Non-pigmented ciliary epithelial cell (primary cell): ENCODE measurements around the gene TSPAN5.
"Not testable (repeated sequence)": the region's sequence is repeated elsewhere in the genome, so short reads cannot be mapped to it uniquely, and the experiment has no call there.

Experiments used
- DNase-seq: peaks from one replicate; pipeline ENCODE4 v3.0.0-alpha.2; 2010; ENCODE audit warnings: low read depth

The TSPAN5 gene

DNA sequence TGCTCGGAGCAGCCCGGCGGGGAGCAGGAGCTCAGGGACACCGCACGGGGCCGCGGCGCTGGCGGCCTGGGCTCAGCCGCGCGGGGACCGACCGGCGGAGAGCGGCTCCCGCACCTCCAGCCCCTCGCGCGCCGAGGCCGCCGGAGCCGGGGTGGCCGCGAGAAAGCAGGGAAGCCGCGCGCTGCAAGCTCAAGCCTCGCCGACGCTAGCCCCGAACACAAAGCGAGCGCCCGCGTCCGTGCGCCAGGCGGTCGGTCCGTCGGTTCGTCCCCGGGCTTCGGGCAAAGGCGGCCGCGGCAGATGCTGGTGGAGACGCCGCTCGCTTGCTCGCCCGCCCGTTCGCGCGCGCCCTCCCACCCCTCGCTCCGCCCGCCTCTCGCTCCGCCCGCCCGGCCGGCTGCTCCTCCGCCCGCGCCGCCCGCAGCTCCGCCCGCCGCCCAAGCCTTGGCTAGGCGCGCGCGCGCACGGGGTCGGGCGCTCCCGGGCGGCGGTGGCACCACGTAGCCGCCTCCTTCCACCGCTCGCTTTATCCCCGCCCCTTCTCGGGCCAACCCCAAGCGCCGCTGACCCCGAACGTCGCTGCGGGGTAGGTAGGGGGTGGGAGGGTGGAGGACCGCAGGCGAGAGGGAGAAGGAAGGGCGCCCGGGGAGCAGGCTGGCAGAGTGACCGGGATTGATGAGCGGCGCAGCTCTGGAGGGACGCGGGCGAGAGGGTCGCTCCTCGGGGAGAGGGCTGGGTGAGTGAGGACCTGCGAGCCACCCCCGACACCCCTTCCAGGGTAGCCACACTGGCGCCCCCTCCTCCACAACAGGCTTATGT is at the start of gene TSPAN5:
Gene TSPAN5, minus strand, starts transcription at position 325 of the 819 bp plus-strand sequence.
- no peak for DNase-seq

DNA sequence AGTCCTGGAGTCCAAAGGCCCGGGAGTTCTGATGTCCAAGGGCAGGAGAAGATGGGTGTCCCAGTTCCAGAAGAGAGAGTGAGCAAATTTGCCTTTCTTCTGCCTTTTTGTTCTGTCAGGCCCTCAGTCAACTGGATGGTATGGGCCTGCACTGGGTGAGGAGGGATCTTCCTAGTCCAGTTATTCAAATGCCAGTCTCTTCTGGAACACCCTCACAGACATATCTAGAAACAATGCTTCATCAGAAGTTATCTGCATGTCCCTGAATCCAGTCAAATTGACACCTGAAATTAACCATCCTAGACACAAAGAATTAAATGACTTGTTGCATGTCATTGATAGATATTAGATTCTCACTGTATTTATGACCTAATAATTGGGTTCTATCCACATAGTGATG is 48.5 kb upstream of the TSPAN5 start:
- DNase-seq, result no peak

DNA sequence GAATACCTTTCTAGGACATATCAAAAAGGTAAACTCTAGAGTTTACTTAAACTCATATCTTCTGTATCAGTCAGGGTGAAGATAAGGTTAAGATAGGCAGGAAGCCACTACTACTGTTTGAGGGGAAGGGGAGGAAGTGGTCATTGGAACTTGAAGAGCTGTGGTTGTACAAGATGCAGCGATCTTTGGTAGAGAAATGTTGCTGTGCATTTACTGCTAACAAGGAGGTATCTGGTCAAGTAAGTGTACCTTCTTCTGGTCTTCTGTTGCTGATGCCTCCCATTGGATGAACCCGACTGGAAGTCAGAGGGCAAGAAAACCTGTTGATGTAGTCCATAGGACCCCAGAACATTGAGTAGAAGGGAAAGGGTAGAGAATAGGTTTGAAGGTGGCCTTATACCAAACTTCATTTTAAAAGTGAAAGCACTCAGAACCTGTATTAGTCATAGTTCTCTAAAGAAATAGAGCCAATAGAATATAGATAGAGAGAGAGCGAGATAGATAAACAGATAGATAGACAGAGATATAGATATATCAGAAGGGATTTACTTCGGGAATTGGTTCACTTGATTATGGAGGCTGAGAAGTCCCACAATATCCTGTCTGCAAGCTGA is 47.9 kb upstream of the TSPAN5 start:
- no peak for DNase-seq

DNA sequence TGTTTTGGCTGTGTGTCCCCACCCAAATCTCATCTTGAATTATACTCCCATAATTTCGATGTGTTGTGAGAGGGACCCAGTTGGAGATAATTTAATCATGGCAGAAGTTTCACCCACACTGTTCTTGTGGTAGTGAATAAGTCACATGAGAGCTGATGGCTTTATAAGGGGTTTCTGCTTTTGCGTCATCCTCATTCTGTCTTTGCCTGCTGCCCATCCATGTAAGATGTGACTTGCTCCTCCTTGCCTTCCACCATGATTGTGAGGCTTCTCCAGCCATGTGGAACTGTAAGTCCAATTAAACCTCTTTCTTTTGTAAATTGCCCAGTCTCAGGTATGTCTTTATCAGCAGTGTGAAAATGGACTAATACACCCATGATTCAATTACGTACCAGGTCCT is 47.2 kb upstream of the TSPAN5 start:
- DNase-seq, result not testable (repeated sequence)

DNA sequence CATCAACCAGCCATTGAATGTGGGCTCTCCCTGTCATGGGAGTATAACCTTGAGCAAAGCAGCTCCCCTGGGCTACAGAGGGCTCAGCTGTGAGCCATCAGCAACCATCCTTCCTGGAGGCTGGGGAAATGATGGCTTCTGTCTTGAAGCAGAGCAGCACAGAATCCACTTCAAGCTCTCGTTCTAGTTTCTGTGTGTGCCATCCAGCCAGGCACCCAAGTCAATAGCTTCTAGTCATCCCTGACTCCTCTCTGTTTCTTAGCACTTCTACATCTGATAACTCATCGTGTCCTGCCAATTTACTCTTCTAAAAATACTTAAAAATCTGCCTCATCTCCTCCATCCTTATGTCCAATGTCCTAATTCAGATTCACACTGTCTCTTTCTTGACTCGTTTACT is 42.2 kb upstream of the TSPAN5 start:
- DNase-seq, result no peak

DNA sequence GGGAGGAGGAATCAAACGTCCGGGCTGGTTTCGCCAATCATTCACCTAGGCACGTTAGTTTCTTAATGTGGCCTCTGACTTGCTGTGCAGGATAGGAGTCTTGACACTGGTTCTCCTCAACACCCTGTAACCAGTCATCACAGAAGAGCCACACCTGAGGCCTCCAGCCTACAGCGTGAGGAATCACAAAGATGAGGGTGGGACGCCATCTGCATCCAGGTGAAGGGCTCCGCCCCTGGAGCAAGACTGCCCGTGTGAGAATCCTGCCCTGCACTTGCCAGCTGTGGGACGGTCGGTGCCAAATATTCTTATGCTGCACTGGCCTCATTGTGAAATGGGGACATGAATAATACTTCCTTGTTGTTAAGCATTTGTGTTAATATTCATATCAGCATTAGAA is 35.7 kb upstream of the TSPAN5 start:
- DNase-seq, result no peak

DNA sequence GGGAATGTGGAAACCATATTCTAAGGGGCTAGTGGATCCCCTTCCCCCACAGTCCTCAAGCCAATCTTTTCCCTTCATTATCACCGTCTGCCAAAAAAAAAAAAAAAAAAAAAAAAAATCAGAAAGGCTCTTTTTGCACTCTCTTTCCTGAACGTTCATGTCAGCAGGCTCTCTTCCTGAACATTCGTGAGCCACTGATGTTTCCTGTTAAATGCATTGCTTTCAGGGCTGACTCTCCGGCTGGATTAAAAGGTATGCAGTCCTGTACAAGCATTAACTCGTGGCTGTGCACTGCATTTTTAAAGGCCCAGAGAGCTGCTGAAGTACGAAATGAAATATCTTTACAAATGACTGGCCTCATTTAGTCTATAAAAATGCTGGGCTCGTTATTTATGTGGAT is 34.0 kb upstream of the TSPAN5 start:
- DNase-seq, result no peak

DNA sequence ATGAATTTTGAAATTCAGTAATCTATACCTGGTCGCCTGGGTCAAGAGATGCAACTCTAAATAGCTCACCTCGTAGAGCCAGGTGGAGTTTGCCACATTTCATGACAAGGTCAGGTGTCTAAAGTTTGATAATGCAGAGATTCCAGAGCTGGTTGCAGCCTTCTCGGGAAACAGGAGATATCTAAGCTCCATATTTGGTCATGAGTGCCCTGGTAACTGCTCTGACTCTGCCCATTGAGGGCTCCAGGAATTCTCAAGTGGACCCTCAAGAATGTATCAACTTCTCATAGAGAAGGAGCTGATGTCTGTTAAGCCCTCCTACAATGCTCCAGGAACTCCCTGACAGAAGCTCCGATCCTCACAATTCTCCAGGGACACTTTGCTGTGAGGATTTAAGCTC is 33.2 kb upstream of the TSPAN5 start:
- no peak for DNase-seq

DNA sequence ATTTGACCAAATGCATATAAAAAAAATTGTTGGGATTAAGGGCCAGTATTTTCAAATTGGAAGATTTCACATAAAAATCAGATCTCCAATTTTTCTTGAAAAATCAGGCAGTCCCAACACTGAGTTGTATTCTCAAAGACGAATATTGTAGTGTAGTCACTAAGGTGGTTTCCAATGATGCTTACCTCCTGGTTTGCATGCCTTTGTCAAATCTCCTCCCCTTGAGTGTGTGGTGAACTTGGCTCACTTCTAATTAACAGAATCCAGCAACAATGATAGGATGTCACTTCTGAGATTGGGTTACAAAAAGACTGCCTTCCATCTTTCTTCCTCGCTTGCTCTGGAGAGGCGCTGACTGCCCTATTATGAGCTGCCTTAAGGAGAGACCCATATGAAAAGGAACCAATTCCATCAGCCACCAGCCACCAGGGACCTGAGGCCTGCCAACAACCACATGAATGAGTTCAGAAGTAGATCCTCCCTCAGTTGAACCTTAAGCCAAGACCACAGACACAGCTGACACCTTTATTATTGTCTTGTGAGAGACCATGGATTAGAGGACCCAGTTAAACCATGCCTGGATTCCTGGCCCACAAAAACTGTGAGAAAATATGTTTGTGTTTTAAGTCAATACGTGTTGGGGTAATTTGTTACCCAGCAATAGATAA is 31.2 kb upstream of the TSPAN5 start:
- no peak for DNase-seq

DNA sequence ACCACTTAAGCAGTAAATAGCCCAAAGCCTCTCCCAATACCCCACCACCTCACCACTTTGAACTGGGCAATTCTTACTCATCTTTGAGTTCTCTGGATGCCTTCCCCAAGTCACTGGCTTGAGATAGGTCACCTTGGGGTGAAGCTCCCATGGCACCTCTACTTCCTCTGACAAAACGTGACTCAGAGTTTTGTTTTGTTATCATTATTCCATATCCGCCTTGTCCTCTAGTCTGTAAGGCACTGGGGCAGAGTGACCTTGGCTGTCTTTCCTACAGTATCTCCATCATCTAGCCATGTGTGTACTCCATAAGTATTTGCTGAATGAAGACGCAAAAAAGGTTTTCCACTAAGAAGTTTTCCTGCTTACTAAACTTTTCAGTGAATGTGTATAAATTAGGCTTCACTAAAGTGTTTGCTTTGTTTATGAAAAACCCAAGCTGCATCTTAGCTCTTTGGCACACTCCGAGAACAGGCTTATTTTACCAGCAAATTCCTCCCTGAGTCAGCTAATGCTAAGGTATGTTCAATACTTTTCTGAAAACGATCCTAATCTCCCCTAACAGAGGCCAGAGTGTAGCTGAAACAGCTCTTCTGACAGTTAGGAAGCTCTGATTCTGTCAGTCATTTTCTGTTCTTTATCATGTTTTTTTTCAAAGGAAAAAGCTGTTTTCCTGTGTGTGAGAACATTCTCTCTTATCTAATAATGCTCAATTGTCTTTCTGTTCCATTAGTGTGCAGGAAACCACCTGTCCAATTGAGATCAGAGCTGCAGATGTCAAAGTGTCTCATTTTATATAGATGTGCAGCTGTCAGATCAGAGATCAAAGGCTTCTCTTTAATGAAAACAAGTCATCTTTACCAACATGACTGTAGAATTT is 30.2 kb upstream of the TSPAN5 start:
- peak; percentile 22 for DNase-seq

DNA sequence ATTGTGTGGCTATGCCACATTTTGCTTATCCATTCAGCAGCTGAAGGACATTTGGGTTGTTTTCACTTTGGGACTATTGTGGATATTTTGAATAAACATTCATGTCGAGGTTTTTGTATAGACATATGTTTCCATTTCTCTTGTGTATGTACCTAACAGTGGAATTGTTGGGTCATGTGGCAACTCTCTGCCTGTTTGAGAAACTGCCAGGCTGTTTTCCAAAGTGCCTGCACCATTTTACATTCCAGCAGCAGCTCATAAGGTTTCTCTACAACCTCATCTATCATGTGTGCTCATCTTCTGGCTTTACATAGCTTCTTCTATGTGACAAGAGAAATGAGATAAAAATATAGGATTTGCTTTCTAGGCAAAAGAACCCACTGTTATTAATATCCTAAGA is 29.5 kb upstream of the TSPAN5 start:
- no peak for DNase-seq

DNA sequence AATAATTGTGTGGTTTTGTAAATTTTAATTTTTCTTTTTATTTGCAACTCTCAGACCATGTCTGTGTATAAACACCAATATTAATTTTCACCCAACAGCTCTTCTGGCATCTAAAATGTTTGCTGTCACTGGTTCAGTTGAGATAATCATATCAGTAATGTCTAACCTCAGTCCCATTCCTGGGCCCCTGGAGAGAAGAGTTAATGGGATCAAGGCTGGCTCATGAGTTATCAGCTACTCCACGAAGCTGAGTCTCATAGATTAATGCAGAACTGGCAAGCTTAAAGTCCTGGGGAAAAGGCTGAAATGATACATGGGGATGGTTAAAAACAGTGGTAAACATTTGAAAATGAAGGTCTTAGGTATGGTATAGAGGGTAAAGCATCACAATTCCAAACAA is 28.4 kb upstream of the TSPAN5 start:
- no peak for DNase-seq

DNA sequence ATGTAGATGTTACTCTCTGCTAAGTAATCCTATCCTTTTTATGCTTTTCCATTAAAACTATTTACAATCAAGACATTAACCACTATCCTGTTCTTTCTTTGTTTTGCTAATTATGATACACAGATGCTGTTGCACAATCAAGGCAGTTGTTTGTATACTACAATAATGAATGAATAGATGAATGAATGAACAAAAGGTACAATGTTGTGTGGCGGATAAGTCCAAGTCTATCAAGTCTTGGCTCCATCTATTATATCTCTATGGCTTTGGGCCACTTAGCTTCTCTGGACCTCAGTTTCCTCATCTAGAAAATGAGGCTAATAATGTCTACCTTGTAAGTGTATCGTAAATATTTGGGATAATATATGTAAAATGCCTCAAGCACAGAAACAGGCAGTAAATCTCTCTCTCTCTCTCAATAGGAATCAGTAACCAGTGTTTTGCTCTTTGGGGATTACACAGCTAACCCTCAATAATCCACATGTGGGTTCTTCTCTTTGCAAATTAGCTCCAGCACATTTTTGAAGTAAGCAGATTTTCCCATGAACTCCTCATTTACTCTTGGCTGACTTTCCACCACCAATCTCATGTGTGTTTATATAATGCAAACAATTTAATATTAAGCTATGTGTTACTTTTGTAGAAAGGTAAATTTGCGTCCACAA is 27.8 kb upstream of the TSPAN5 start:
- DNase-seq, result no peak

DNA sequence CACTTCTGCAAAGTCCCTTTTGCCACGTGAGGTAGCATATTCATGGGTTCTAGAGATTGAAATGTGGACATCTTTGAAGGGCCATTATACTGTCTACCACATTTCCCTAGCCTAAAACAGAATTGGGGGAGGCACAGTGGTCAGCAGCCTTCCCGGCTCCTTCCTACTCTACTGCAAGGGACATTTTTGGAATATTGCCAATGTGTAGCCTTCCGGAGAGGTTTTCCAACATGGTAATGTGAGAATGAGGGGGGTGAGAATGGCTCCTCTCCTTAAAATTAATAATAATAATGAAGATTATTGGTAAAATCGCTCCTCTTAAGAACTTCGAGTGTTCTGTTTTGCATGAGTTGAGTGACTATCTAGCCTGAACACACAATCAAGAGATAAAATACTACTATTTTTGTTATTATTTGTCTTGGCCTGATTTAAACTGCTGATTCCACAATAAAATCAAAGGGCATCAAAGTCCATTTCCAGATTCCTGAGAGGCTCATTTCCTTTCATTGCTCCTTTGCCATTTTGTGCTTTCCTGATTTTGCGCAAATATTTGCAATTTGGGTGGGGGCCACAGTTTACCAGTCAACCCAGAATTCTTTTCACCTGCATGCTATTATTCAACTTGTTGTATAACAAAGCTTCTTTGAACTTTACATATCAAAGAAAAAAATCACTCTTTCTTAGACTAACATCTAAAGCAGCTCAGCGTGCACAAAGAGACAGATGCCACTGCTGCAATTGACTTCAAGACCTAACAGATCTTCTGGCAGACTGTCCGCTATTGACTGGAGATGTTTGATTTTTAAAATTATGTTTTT is 27.0 kb upstream of the TSPAN5 start:
- no peak for DNase-seq

DNA sequence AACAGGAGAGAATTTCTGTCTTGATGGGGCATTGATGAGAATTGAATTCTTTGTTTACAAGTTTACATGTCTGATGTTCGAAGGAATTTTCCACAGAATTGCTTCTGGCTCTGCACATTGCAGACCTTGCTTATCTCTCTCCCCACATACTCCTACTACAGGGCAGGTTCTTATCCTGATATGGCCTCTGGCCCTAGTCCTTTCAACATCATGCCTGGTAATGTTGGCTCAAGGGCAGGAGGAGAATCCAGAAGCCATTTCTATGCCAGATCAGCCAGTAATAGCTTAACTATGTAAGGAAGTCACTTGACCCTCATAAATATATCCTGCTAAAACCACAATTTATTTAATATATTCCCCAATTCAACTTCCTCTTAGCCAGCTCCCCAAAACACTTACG is 24.3 kb upstream of the TSPAN5 start:
- DNase-seq, result no peak

DNA sequence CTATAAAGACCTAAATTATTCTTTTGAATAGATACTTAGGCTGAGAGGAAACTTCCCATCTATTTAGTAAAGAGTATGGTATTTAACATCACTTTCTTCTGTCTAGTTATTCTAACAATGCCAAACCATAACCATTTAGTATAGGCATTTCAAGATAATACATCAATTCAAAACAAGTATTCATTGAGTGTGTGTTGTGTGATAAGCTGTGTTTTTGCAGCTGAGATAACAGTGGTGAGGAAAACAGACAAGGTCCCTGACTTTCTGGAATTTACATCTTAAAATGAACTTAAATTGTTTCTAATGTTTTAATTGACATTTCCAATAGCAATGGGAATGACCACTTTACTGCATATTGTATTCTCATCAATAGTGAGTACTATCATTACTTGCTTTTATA is 22.4 kb upstream of the TSPAN5 start:
- no peak for DNase-seq

DNA sequence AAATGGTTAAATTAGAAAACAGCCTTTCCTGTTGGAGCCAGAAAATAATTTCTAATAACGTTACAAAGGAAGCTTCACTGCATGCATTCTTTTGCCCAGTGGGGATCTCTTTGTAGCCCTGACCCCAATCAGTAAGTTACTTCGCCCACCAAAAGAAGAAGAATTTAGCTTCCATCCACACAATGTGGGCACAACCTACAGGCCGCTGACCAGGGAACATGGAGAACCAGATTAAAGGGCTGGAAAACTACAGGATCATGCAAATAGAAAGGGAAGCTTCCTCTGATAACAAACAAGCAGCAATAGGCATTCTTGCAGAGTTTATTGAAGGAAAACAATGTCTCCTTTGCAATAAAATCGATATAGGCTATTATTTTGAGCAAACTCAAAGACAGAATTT is 21.3 kb upstream of the TSPAN5 start:
- no peak for DNase-seq

DNA sequence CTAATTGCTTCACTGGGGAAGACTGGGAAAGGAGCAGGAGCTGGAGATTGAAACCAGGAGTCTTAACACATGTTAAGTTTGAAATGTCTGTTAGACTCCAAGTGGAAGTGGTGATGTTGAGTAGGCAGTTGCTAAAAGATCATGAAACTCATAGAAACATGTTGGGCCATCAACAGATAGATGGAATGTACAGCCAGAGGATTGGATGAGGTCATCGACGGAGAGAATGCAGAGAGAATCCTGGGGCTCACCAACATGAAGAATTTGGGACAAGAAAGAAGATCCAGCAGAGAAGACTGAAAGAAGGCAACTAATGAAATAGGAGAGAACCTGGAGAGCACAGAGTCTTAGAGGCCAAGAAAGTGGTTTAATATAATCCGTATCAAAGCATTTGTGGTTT is 19.4 kb upstream of the TSPAN5 start:
- no peak for DNase-seq

DNA sequence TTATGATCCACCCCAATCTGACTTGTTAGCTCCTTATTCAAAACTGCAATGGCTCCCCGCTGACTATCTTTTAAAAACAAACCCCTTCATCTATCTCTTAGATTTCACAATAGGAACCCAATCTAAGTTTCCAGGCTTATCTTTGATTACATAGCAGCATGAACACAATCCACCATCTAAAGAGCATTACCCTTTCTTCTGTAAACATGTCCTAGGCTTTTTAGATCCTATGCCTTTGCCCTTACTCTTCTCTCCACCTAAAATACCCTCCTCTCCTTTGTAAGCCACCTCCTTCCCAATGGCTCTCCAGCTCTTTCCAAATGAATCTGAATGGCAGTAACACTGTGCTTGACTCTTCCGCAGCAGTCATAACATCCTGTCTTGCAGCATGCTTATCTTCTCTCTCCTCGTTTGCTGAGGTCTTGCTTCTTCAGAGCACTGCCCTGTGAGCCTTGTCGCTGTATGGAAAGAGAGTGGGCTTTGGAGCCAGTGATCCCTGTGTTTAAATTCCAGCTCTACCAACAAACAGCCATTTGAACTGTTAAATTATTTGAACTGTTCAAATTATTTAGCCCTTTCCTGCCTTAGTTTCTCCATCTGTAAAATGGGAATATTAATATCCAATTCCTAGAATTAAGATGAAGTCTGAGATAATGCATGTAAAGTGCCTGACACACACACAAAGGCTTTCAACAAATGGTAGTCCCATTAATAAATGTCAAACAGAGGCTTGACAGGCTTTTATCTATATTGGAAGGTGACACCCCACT is 16.2 kb upstream of the TSPAN5 start:
- no peak for DNase-seq

DNA sequence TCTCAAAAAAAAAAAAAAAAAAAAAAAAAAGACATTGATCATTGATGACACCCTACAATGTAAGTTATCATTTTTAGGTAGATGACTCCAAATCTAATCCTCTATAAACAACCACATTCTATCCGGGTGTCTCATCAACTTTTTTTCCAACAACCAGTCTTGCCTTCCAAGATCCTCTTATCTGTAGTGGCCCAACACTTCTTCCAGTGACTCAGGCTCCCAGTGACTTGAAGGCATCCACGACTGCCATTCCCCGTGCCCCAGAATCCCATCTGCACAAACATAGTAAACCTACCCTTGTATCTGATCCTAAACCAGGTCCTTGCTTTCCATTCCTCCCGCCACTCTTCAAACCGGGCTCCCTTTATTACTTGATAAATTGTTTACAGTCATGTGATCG is 15.6 kb upstream of the TSPAN5 start:
- no peak for DNase-seq
